Endodermal cell (in vitro differentiated cells): ENCODE data around the gene PUS3. TPM values are rescaled to one million over a fixed set of nuclear protein-coding genes. Genes with fewer than 3 reads are reported as not detected.

Experiments
- DNase-seq: peaks from one replicate; pipeline ENCODE4 v3.0.0-alpha.2; 2017
- H3K27ac ChIP-seq: 2 replicates; pipeline ENCODE4 v1.5.1; 2013; ENCODE audit warnings: mild to moderate bottlenecking, low read depth, low read length, moderate library complexity
- H3K27me3 ChIP-seq: 2 replicates; pipeline ENCODE4 v1.6.1; 2013; ENCODE audit warnings: mild to moderate bottlenecking, low read length, moderate library complexity; ENCODE audit not compliant: insufficient read depth, control insufficient read depth, poor library complexity, severe bottlenecking
- H3K36me3 ChIP-seq: 2 replicates; pipeline ENCODE4 v1.7.0; 2013; ENCODE audit warnings: mild to moderate bottlenecking, low read length, moderate library complexity; ENCODE audit not compliant: control insufficient read depth, insufficient read depth
- H3K4me1 ChIP-seq: one replicate; pipeline ENCODE4 v1.7.0; 2013; ENCODE audit warnings: low read length; ENCODE audit not compliant: control insufficient read depth, insufficient read depth
- H3K4me3 ChIP-seq: 2 replicates; pipeline ENCODE4 v1.5.1; 2013; ENCODE audit warnings: mild to moderate bottlenecking, low read length, moderate library complexity
- H3K9ac ChIP-seq: 2 replicates; pipeline ENCODE4 v1.6.1; 2013; ENCODE audit warnings: mild to moderate bottlenecking, low read length, moderate library complexity; ENCODE audit not compliant: poor library complexity, severe bottlenecking; ENCODE audit errors: extremely low read depth
- H3K9me3 ChIP-seq: 2 replicates; pipeline ENCODE4 v1.6.1; 2013; ENCODE audit warnings: mild to moderate bottlenecking, low read length, moderate library complexity; ENCODE audit not compliant: control insufficient read depth
- H3K27ac Mint-ChIP-seq: 2 replicates; pipeline ENCODE4 v1.8.0; 2020; ENCODE audit warnings: mixed read lengths
- H3K27me3 Mint-ChIP-seq: 2 replicates; pipeline ENCODE4 v1.8.0; 2021; ENCODE audit warnings: mild to moderate bottlenecking, mixed read lengths; ENCODE audit not compliant: insufficient read depth
- H3K36me3 Mint-ChIP-seq: 2 replicates; pipeline ENCODE4 v1.8.0; 2020; ENCODE audit warnings: low read depth, mixed read lengths
- H3K4me1 Mint-ChIP-seq: 2 replicates; pipeline ENCODE4 v1.8.0; 2020; ENCODE audit warnings: mixed read lengths
- H3K4me3 Mint-ChIP-seq: 2 replicates; pipeline ENCODE4 v1.8.0; 2020; ENCODE audit warnings: mild to moderate bottlenecking, moderate library complexity, mixed read lengths
- H3K9me3 Mint-ChIP-seq: 2 replicates; pipeline ENCODE4 v1.8.0; 2020; ENCODE audit warnings: mild to moderate bottlenecking, mixed read lengths
- CTCF ChIP-seq: fragments of 200-600 bp; sonication (generic); conservative IDR thresholded peaks from 2 replicates; pipeline ENCODE4 v1.5.0; 2021; ENCODE audit warnings: antibody characterized with exemption, mild to moderate bottlenecking
- WGBS, 2 experiments: methylation state at CpG; one replicate each; pipeline versions ENCODE4 v1.1.5 to v1.1.7; 2013; ENCODE audit warnings: missing lambda C conversion rate in 2 of 2, mixed read lengths in 1 of 2; ENCODE audit not compliant: insufficient coverage in 1 of 2, insufficient read length in 1 of 2; 5-methylcytosine and 5-hydroxymethylcytosine counted together
- total RNA-seq, 2 donors: library from RNA; stranded (reverse); fragmentation: NEBNext Ultra II Directional in 1 of 2; extraction: Animal tissue kit (Norgen Biotek cat#: 25700) in 1 of 2; gene quantifications; 2 replicates in 1 of 2; 3 replicates in 1 of 2; pipeline ENCODE4 v1.2.1, GENCODE V29; 2021

The PUS3 gene
- total RNA-seq, 2 donors from 2014 or later = 12.6 to 13.7 TPM

- no peak for TF ChIP-seq CTCF
- H3K9me3 Mint-ChIP-seq = peaks cover 20% of the 10 kb centered on the region
- H3K27ac ChIP-seq = no peak overlapping the region
- no peaks in the 10 kb centered on the region for H3K36me3 ChIP-seq
- no peak overlapping the region for H3K27ac Mint-ChIP-seq
- H3K4me3 ChIP-seq = no peak overlapping the region
- H3K4me1 ChIP-seq = no peaks in the 10 kb centered on the region
- 76 to 83% methylated on average over 8 of the region's 8 CpGs for WGBS, 2 experiments
- no peak for DNase-seq
- H3K4me1 Mint-ChIP-seq = no peaks in the 10 kb centered on the region
- no peaks in the 10 kb centered on the region for H3K36me3 Mint-ChIP-seq
- H3K27me3 ChIP-seq = peaks cover 6% of the 10 kb centered on the region
- H3K27me3 Mint-ChIP-seq = peaks cover 30% of the 10 kb centered on the region
- no peak overlapping the region for H3K9ac ChIP-seq
- H3K4me3 Mint-ChIP-seq = no peak overlapping the region
- no peaks in the 10 kb centered on the region for H3K9me3 ChIP-seq
These were observed 19.6 kb downstream of the PUS3 start for GRCh38 chr11:125883375-125883774.

GRCh38 chr11:125881291-125881690 lies 21.7 kb downstream of the PUS3 start:
- Mint-ChIP-seq H3K9me3 (peaks cover 8% of the 10 kb centered on the region), H3K27me3 (peaks cover 21% of the 10 kb centered on the region), H3K27ac (no peak overlapping the region), H3K4me3 (no peak overlapping the region), H3K36me3 (no peaks in the 10 kb centered on the region), H3K4me1 (no peaks in the 10 kb centered on the region)
- Histone ChIP-seq H3K9me3 (no peaks in the 10 kb centered on the region), H3K9ac (no peak overlapping the region), H3K4me3 (no peak overlapping the region), H3K36me3 (no peaks in the 10 kb centered on the region), H3K4me1 (no peaks in the 10 kb centered on the region), H3K27me3 (peaks cover 11% of the 10 kb centered on the region), H3K27ac (no peak overlapping the region)
- TF ChIP-seq CTCF = no peak
- WGBS, 2 experiments = 64 to 86% methylated on average over 1 of the region's 1 CpG
- DNase-seq = no peak

GRCh38 chr11:125874556-125875124 lies 28.4 kb downstream of the PUS3 start:
- no peaks in the 10 kb centered on the region for H3K4me1 ChIP-seq
- Mint-ChIP-seq H3K27me3 (peaks cover 10% of the 10 kb centered on the region), H3K4me1 (peaks cover 2% of the 10 kb centered on the region), H3K4me3 (peak overlapping the region; percentile 50), H3K9me3 (peaks cover 14% of the 10 kb centered on the region), H3K36me3 (no peaks in the 10 kb centered on the region), H3K27ac (no peak overlapping the region)
- H3K9me3 ChIP-seq = peaks cover 10% of the 10 kb centered on the region
- H3K27me3 ChIP-seq = peaks cover 11% of the 10 kb centered on the region
- H3K4me3 ChIP-seq = no peak overlapping the region
- H3K9ac ChIP-seq = no peak overlapping the region
- no peak overlapping the region for H3K27ac ChIP-seq
- DNase-seq = peak; percentile 88
- peak; percentile 89 for TF ChIP-seq CTCF
- no peaks in the 10 kb centered on the region for H3K36me3 ChIP-seq
- 3 to 15% methylated on average over 7 to 8 of the region's 8 CpGs for WGBS, 2 experiments
